A673 (cell line): ENCODE results near the gene MEPE. TPM values are rescaled to one million over a fixed set of nuclear protein-coding genes. Genes with fewer than 3 reads are reported as not detected.
"Not testable (repeated sequence)": the region's sequence is repeated elsewhere in the genome, so short reads cannot be mapped to it uniquely, and the experiment has no call there.

Source experiments
- BruUV-seq: library from RNA; stranded (reverse); fragments of 400-500 nt; replicated peaks from 2 replicates; lab custom pipeline; 2021; lab: Mats Ljungman, UMichigan
- CTCF ChIA-PET: fragments of 300-600 bp; sonication (Branson Sonifier 250); formaldehyde crosslinking; loops from one replicate; lab custom pipeline; 2022; ENCODE audit warnings: antibody characterized with exemption; lab: Charles Lee
- POLR2A ChIA-PET: fragments of 300-600 bp; sonication (Branson Sonifier 250); formaldehyde crosslinking; loops from one replicate; lab custom pipeline; 2022; ENCODE audit warnings: antibody characterized with exemption; ENCODE audit not compliant: low non-redundant PET; lab: Charles Lee
- DNase-seq: peaks from one replicate; pipeline ENCODE4 v3.0.0-alpha.2; 2015; ENCODE audit warnings: low spot score
- H3K27ac ChIP-seq: fragments of 200-600 bp; sonication (generic); 2 replicates; pipeline ENCODE4 v1.5.1; 2016; ENCODE audit warnings: mixed run types, low read depth, mild to moderate bottlenecking, mixed read lengths, antibody characterized with exemption, low read length; ENCODE audit not compliant: poor library complexity, severe bottlenecking
- H3K27me3 ChIP-seq: fragments of 200-600 bp; sonication (generic); replicated peaks from 2 replicates; pipeline ENCODE4 v1.6.1; 2017; ENCODE audit warnings: mixed run types, low read depth, mild to moderate bottlenecking, mixed read lengths, antibody characterized with exemption, low read length; ENCODE audit not compliant: insufficient read depth, poor library complexity
- H3K36me3 ChIP-seq: fragments of 200-600 bp; sonication (generic); 2 replicates; pipeline ENCODE4 v1.6.1; 2016; ENCODE audit warnings: mixed run types, mild to moderate bottlenecking, mixed read lengths, antibody characterized with exemption, low read length; ENCODE audit not compliant: insufficient read depth, poor library complexity, severe bottlenecking
- H3K4me1 ChIP-seq: fragments of 200-600 bp; sonication (generic); 2 replicates; pipeline ENCODE4 v1.6.1; 2017; ENCODE audit warnings: mixed run types, mild to moderate bottlenecking, mixed read lengths, antibody characterized with exemption, low read length; ENCODE audit not compliant: insufficient read depth, poor library complexity, severe bottlenecking
- H3K4me3 ChIP-seq: fragments of 200-600 bp; sonication (generic); 2 replicates; pipeline ENCODE4 v1.5.1; 2016; ENCODE audit warnings: low read depth, mixed run types, mild to moderate bottlenecking, mixed read lengths, low read length; ENCODE audit not compliant: poor library complexity, severe bottlenecking
- H3K9me3 ChIP-seq: fragments of 200-600 bp; sonication (generic); 2 replicates; pipeline ENCODE4 v1.6.1; 2016; ENCODE audit warnings: mixed run types, low read depth, mild to moderate bottlenecking, mixed read lengths, antibody characterized with exemption, low read length; ENCODE audit not compliant: poor library complexity, severe bottlenecking
- CTCF ChIP-seq: fragments of 300-800, 200-600 bp; sonication (generic); conservative IDR thresholded peaks from 2 replicates; pipeline ENCODE4 v1.5.1; 2017; ENCODE audit warnings: low read depth, mild to moderate bottlenecking, antibody characterized with exemption, low read length, moderate library complexity, mixed read lengths
- EZH2 ChIP-seq: fragments of 200-600 bp; sonication (generic); IDR thresholded peaks from 2 replicates; pipeline ENCODE4 v1.6.1; 2017; ENCODE audit warnings: borderline replicate concordance, low read depth, mild to moderate bottlenecking, mixed read lengths, antibody characterized with exemption, low read length; ENCODE audit not compliant: poor library complexity, severe bottlenecking
- intact Hi-C: fragments of 100-400 bp; cut with micrococcal nuclease; formaldehyde crosslinking; loops from one replicate; pipeline ENCODE4 v1.10.0; 2022; ENCODE audit not compliant: unreplicated experiment
- total RNA-seq: library from RNA; stranded (reverse); gene quantifications from 2 replicates; pipeline ENCODE4 v1.2.3, GENCODE V29; 2021

MEPE gene
- total RNA-seq, 1 experiment from 2014 or later: not detected

- CTCF ChIA-PET: no interaction called here
- POLR2A ChIA-PET: no interaction called here
- Histone ChIP-seq H3K4me1 (no peaks in the 10 kb centered on the region), H3K36me3 (no peaks in the 10 kb centered on the region), H3K27ac (no peak overlapping the region), H3K4me3 (no peak overlapping the region), H3K9me3 (no peaks in the 10 kb centered on the region), H3K27me3 (no peaks in the 10 kb centered on the region)
- TF ChIP-seq EZH2 (no peak), CTCF (no peak)
- DNase-seq: no peak
- intact Hi-C loops: no loop called here
- no TSS peak for BruUV-seq
These were observed 52.3 kb downstream of the MEPE start for GRCh38 chr4:87884976-87885549.

- BruUV-seq: no TSS peak
- no peak for DNase-seq
- ChIA-PET POLR2A (no interaction called here), CTCF (no interaction called here)
- intact Hi-C loops: no loop called here
- no peak overlapping the region for H3K27ac ChIP-seq
- no peaks in the 10 kb centered on the region for H3K27me3 ChIP-seq
- no peak overlapping the region for H3K4me3 ChIP-seq
- no peaks in the 10 kb centered on the region for H3K9me3 ChIP-seq
- no peaks in the 10 kb centered on the region for H3K36me3 ChIP-seq
- H3K4me1 ChIP-seq: no peaks in the 10 kb centered on the region
- no peak for TF ChIP-seq CTCF
- TF ChIP-seq EZH2: no peak
These were observed 53.3 kb downstream of the MEPE start for GRCh38 chr4:87886083-87886482.

GRCh38 chr4:87890753-87891152 lies 58.0 kb downstream of the MEPE start:
- POLR2A ChIA-PET, BruUV-seq, intact Hi-C loops, DNase-seq, H3K4me1 ChIP-seq, H3K27me3 ChIP-seq, H3K4me3 ChIP-seq, H3K27ac ChIP-seq, CTCF ChIA-PET, H3K36me3 ChIP-seq, H3K9me3 ChIP-seq: not testable (repeated sequence)

- peak; percentile 94 for DNase-seq
- CTCF ChIA-PET: no interaction called here
These were observed 63.3 kb downstream of the MEPE start for GRCh38 chr4:87895964-87896621.

More at GRCh38 chr4:87895964-87896621, 63.3 kb downstream of the MEPE start:
- Histone ChIP-seq H3K4me3 (no peak overlapping the region), H3K36me3 (no peaks in the 10 kb centered on the region), H3K27me3 (no peaks in the 10 kb centered on the region), H3K9me3 (no peaks in the 10 kb centered on the region), H3K4me1 (peaks cover 8% of the 10 kb centered on the region), H3K27ac (peak overlapping the region; percentile 61)
- no TSS peak for BruUV-seq
- no peak for TF ChIP-seq CTCF
- TF ChIP-seq EZH2: no peak
- POLR2A ChIA-PET: interaction anchor here (0.6 kb wide), 1 partner anchor 68 kb away, joined by 4 read pairs; no protein-coding TSS in a partner anchor
- intact Hi-C loops: no loop called here
